ENCODE measurements around the gene RHOT2.
A peak's percentile ranks its signal among the peaks of the same experiment; 100 is the strongest.

The RHOT2 gene

GRCh38 chr16:668519-669171 lies 713 bp downstream of the RHOT2 start:
- TF ChIP-seq POU2F2 (IDR thresholded peaks at IDR 0.05; ENCODE audit: low read depth, low read length) (no peak), TAF1 (IDR thresholded peaks at IDR 0.05; ENCODE audit: low read depth, low read length) (no peak), POLR2A (IDR thresholded peaks at IDR 0.05; ENCODE audit: low read depth, low read length) (no peak), SPI1 (IDR thresholded peaks at IDR 0.05; ENCODE audit: low read depth, low read length) (no peak), POLR2AphosphoS5 (IDR thresholded peaks at IDR 0.05; ENCODE audit: low read depth, low read length) (no peak), PAX5 (IDR thresholded peaks at IDR 0.05; ENCODE audit: insufficient read depth, low read length, severe bottlenecking) (no peak)
- DNase-seq (ENCODE audit: insufficient read length, low spot score) (no peak), FAIRE-seq (peak; percentile 68)

- DNase-seq (ENCODE audit: insufficient read length, low spot score) (no peak), FAIRE-seq (no peak)
- TF ChIP-seq POLR2AphosphoS5 (IDR thresholded peaks at IDR 0.05; ENCODE audit: low read depth, low read length), result no peak
- TF ChIP-seq POU2F2 (IDR thresholded peaks at IDR 0.05; ENCODE audit: low read depth, low read length), result no peak
- TF ChIP-seq SPI1 (IDR thresholded peaks at IDR 0.05; ENCODE audit: low read depth, low read length), result no peak
- TF ChIP-seq PAX5 (IDR thresholded peaks at IDR 0.05; ENCODE audit: insufficient read depth, low read length, severe bottlenecking), result no peak
- TF ChIP-seq POLR2A (IDR thresholded peaks at IDR 0.05; ENCODE audit: low read depth, low read length), result no peak
- no peak for TF ChIP-seq TAF1 (IDR thresholded peaks at IDR 0.05; ENCODE audit: low read depth, low read length)
Observed at GRCh38 chr16:669666-670065, 1.7 kb downstream of the RHOT2 start.

- DNase-seq (ENCODE audit: insufficient read length, low spot score), result no peak
Observed at GRCh38 chr16:670485-671352, 2.8 kb downstream of the RHOT2 start.

GRCh38 chr16:671353-672131 lies 3.6 kb downstream of the RHOT2 start:
- no peak for TF ChIP-seq PAX5 (IDR thresholded peaks at IDR 0.05; ENCODE audit: insufficient read depth, low read length, severe bottlenecking)
- no peak for TF ChIP-seq POLR2A (IDR thresholded peaks at IDR 0.05; ENCODE audit: low read depth, low read length)
- TF ChIP-seq POLR2AphosphoS5 (IDR thresholded peaks at IDR 0.05; ENCODE audit: low read depth, low read length), result no peak
- no peak for TF ChIP-seq SPI1 (IDR thresholded peaks at IDR 0.05; ENCODE audit: low read depth, low read length)
- TF ChIP-seq TAF1 (IDR thresholded peaks at IDR 0.05; ENCODE audit: low read depth, low read length), result no peak
- TF ChIP-seq POU2F2 (IDR thresholded peaks at IDR 0.05; ENCODE audit: low read depth, low read length), result no peak
- FAIRE-seq (no peak), DNase-seq (ENCODE audit: insufficient read length, low spot score) (no peak)

More at GRCh38 chr16:670485-671352, 2.8 kb downstream of the RHOT2 start:
- TF ChIP-seq PAX5 (IDR thresholded peaks at IDR 0.05; ENCODE audit: insufficient read depth, low read length, severe bottlenecking), result no peak
- no peak for TF ChIP-seq SPI1 (IDR thresholded peaks at IDR 0.05; ENCODE audit: low read depth, low read length)
- TF ChIP-seq TAF1 (IDR thresholded peaks at IDR 0.05; ENCODE audit: low read depth, low read length), result no peak
- FAIRE-seq, result no peak

- TF ChIP-seq TAF1 (IDR thresholded peaks at IDR 0.05; ENCODE audit: low read depth, low read length) (no peak), POLR2AphosphoS5 (IDR thresholded peaks at IDR 0.05; ENCODE audit: low read depth, low read length) (no peak), POU2F2 (IDR thresholded peaks at IDR 0.05; ENCODE audit: low read depth, low read length) (no peak), SPI1 (IDR thresholded peaks at IDR 0.05; ENCODE audit: low read depth, low read length) (no peak), PAX5 (IDR thresholded peaks at IDR 0.05; ENCODE audit: insufficient read depth, low read length, severe bottlenecking) (no peak), POLR2A (IDR thresholded peaks at IDR 0.05; ENCODE audit: low read depth, low read length) (no peak)
- FAIRE-seq, result no peak
- no peak for DNase-seq (ENCODE audit: insufficient read length, low spot score)
Observed at GRCh38 chr16:672371-672770, 4.4 kb downstream of the RHOT2 start.

GRCh38 chr16:672851-673250 lies 4.9 kb downstream of the RHOT2 start:
- no peak for TF ChIP-seq SPI1 (IDR thresholded peaks at IDR 0.05; ENCODE audit: low read depth, low read length)
- TF ChIP-seq PAX5 (IDR thresholded peaks at IDR 0.05; ENCODE audit: insufficient read depth, low read length, severe bottlenecking), result no peak
- TF ChIP-seq TAF1 (IDR thresholded peaks at IDR 0.05; ENCODE audit: low read depth, low read length), result no peak
- no peak for TF ChIP-seq POLR2A (IDR thresholded peaks at IDR 0.05; ENCODE audit: low read depth, low read length)
- no peak for TF ChIP-seq POLR2AphosphoS5 (IDR thresholded peaks at IDR 0.05; ENCODE audit: low read depth, low read length)
- no peak for TF ChIP-seq POU2F2 (IDR thresholded peaks at IDR 0.05; ENCODE audit: low read depth, low read length)
- no peak for FAIRE-seq
- DNase-seq (ENCODE audit: insufficient read length, low spot score), result no peak

GRCh38 chr16:673399-673991 lies 5.6 kb downstream of the RHOT2 start:
- no peak for FAIRE-seq
- no peak for DNase-seq (ENCODE audit: insufficient read length, low spot score)
- TF ChIP-seq POU2F2 (IDR thresholded peaks at IDR 0.05; ENCODE audit: low read depth, low read length) (no peak), TAF1 (IDR thresholded peaks at IDR 0.05; ENCODE audit: low read depth, low read length) (no peak), SPI1 (IDR thresholded peaks at IDR 0.05; ENCODE audit: low read depth, low read length) (no peak), POLR2A (IDR thresholded peaks at IDR 0.05; ENCODE audit: low read depth, low read length) (no peak), PAX5 (IDR thresholded peaks at IDR 0.05; ENCODE audit: insufficient read depth, low read length, severe bottlenecking) (no peak), POLR2AphosphoS5 (IDR thresholded peaks at IDR 0.05; ENCODE audit: low read depth, low read length) (no peak)

GRCh38 chr16:674214-674881 lies 6.4 kb downstream of the RHOT2 start:
- FAIRE-seq (no peak), DNase-seq (ENCODE audit: insufficient read length, low spot score) (no peak)
- no peak for TF ChIP-seq POLR2A (IDR thresholded peaks at IDR 0.05; ENCODE audit: low read depth, low read length)
- no peak for TF ChIP-seq TAF1 (IDR thresholded peaks at IDR 0.05; ENCODE audit: low read depth, low read length)
- TF ChIP-seq POLR2AphosphoS5 (IDR thresholded peaks at IDR 0.05; ENCODE audit: low read depth, low read length), result no peak
- no peak for TF ChIP-seq SPI1 (IDR thresholded peaks at IDR 0.05; ENCODE audit: low read depth, low read length)
- TF ChIP-seq POU2F2 (IDR thresholded peaks at IDR 0.05; ENCODE audit: low read depth, low read length), result no peak
- no peak for TF ChIP-seq PAX5 (IDR thresholded peaks at IDR 0.05; ENCODE audit: insufficient read depth, low read length, severe bottlenecking)

Data from GM12891 (cell line).